T-helper 1 cell treated with Interleukin-12 subunit alpha and Interleukin-12 subunit beta and Interleukin-4 antibody, amounts not matched to agents 30 μg/mL and 1 μg/mL, for 36 hours (primary cell): ENCODE results near the gene CENPF.
A peak's percentile ranks its signal among the peaks of the same experiment; 100 is the strongest.

Experiments
- H3K27ac Mint-ChIP-seq: one replicate; pipeline ENCODE4 v1.8.0; 2021; ENCODE audit warnings: mild to moderate bottlenecking, mixed read lengths
- H3K27me3 Mint-ChIP-seq: one replicate; pipeline ENCODE4 v1.8.0; 2021; ENCODE audit warnings: low read depth, mixed read lengths
- H3K36me3 Mint-ChIP-seq: one replicate; pipeline ENCODE4 v1.8.0; 2021; ENCODE audit warnings: low read depth, mixed read lengths
- H3K4me1 Mint-ChIP-seq: one replicate; pipeline ENCODE4 v1.8.0; 2021; ENCODE audit warnings: low read depth, mixed read lengths
- H3K4me3 Mint-ChIP-seq: one replicate; pipeline ENCODE4 v1.8.0; 2021; ENCODE audit warnings: mild to moderate bottlenecking, moderate library complexity, mixed read lengths
- H3K9me3 Mint-ChIP-seq: one replicate; pipeline ENCODE4 v1.8.0; 2021; ENCODE audit warnings: mixed read lengths

The CENPF gene

DNA sequence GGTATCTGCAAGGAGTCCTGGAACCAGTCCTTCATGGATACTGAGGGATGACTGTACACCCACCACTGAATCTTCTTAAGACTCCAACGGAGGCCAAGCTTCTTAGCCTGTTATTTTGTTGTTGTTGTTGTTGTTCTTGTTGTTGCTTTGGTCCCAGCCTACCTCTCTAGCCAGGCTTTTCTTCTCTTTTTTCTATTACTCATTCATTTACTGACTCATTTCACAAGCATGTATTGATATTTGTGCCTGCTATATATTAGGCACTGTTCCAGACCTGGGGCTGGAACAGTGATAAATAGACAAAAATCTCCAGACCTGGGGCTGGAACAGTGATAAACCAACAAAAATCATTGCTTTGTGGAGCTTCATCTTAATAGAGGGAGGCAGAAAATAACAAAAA is 20.4 kb downstream of the CENPF start:
- H3K27me3 Mint-ChIP-seq, result no peaks in the 10 kb centered on the region
- H3K27ac Mint-ChIP-seq, result no peak overlapping the region
- no peak overlapping the region for H3K4me3 Mint-ChIP-seq
- peaks cover 34% of the 10 kb centered on the region for H3K36me3 Mint-ChIP-seq
- H3K9me3 Mint-ChIP-seq, result no peaks in the 10 kb centered on the region
- peaks cover 18% of the 10 kb centered on the region for H3K4me1 Mint-ChIP-seq

DNA sequence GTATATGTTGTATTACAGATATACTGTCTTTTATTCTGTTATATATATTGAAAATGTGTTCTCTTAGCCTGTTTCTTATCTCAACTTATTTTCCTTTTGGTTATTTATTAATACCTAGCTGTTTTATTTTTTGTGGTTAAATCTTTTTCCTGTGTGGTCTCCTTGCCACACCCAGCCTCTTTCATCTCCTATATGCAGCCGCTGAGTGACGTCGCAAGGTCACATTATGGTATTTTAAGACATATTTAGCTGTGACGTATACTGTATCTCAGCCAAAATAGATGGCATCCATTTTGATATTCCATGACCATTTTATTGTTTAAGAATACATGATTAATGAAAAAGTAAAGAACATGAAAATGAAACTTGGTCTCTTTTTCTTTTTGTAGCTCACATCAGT is 29.1 kb downstream of the CENPF start:
- no peaks in the 10 kb centered on the region for H3K27me3 Mint-ChIP-seq
- peaks cover 50% of the 10 kb centered on the region for H3K36me3 Mint-ChIP-seq
- no peaks in the 10 kb centered on the region for H3K9me3 Mint-ChIP-seq
- H3K27ac Mint-ChIP-seq, result peak overlapping the region; percentile 80
- peak overlapping the region; percentile 12 for H3K4me3 Mint-ChIP-seq
- peaks cover 20% of the 10 kb centered on the region for H3K4me1 Mint-ChIP-seq

DNA sequence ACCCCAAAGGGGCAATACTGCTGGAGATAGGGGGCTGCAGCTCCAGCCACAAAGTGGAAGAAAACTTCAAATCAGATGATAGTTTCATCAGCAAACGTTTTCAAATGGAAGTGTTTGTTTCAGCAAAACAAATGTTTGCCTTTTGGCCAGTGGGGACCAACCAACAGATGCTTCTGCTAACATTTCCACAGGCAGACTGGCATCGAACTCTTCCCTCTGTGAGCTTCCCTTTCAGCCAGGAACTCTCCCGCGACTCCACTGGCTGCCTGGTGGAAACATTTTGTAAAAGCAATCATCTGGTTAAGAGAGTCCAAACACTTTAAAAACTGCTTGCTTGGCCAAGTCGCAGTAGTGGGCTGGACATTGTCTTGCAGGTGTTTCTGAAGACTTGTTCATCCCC is 30.7 kb downstream of the CENPF start:
- H3K9me3 Mint-ChIP-seq, result no peaks in the 10 kb centered on the region
- H3K27me3 Mint-ChIP-seq, result no peaks in the 10 kb centered on the region
- H3K4me1 Mint-ChIP-seq, result peaks cover 26% of the 10 kb centered on the region
- H3K36me3 Mint-ChIP-seq, result peaks cover 58% of the 10 kb centered on the region
- no peak overlapping the region for H3K4me3 Mint-ChIP-seq
- H3K27ac Mint-ChIP-seq, result no peak overlapping the region

DNA sequence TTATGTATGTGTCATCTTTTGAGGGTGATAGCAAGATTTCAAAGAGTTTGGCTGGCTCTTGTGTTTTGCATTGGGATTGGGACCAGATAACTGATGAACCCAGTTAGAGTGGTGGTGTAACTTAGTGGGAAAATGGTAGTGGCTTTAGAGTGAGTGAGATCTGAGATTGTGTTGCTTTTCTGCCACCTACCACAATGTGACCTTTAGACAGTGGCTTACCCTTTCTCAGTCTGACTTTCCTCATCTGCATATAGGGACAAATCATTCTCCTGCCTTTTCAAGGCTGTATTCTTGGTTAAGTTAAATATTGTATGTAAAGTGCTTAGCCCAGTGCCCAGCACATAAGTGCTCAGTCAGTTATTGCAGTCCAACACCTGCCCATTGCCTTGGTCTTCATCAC is 31.3 kb downstream of the CENPF start:
- Mint-ChIP-seq H3K9me3 (no peaks in the 10 kb centered on the region), H3K27me3 (no peaks in the 10 kb centered on the region), H3K4me3 (no peak overlapping the region), H3K4me1 (peaks cover 31% of the 10 kb centered on the region), H3K27ac (peak overlapping the region; percentile 44), H3K36me3 (peaks cover 57% of the 10 kb centered on the region)

DNA sequence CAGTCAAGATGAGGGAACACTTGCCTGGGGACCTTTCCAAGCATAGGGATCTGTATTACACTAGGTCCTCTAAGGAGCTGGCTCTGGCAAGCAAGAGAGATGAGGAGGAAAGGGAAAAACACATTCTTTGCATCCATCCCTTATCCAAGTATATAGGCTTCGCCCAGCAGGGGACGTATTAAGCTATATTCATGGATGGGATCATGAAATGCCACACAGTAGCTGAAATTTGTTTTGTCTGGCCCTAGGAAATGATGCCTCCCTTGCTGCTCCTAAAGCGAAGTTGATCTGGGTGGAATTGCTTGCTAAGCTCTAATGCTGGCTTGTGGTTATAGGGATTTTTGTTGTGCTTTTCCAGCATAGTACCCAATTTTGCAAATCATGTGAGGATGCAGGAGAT is 32.1 kb downstream of the CENPF start:
- Mint-ChIP-seq H3K27ac (no peak overlapping the region), H3K36me3 (peaks cover 53% of the 10 kb centered on the region), H3K4me3 (no peak overlapping the region), H3K27me3 (no peaks in the 10 kb centered on the region), H3K9me3 (no peaks in the 10 kb centered on the region), H3K4me1 (peaks cover 33% of the 10 kb centered on the region)

DNA sequence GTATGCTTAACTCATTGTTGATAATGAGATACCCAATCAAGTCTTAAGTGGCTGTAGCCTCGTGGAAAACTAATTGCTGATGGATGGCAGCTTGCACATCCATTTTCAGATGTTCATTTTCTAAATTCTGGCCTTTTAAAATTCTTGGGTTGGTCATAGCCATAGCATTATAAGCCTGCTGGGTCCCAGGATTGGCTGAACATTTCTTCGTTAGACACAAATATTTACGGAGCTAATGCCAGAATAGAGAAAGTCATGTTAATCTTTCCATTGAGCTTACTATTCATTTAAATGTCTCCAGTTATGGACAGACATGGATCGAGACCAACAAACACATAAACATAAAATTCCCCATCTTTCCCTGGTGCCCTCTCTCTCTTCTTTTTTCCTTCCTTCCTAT is 32.5 kb downstream of the CENPF start:
- Mint-ChIP-seq H3K4me1 (peaks cover 33% of the 10 kb centered on the region), H3K9me3 (no peaks in the 10 kb centered on the region), H3K27me3 (no peaks in the 10 kb centered on the region), H3K4me3 (no peak overlapping the region), H3K27ac (no peak overlapping the region), H3K36me3 (peaks cover 49% of the 10 kb centered on the region)

DNA sequence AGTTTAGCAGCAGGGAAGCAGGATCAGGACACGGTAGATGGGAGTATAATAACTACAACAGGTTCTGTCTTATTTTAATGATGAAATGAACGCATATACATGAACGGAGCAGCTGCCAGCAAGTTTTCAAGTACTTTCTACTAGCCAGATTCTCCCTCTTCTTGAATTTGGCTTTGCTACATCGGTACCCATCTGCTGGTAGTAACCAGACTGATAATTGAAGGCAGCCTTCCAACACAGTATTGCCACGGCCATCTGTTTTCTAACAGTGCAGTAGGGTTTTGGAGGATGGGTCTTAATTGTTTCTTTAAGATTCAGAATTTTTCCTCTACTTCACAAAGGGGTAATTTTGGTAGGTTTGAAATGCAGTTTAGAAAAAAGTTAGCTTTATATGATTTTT is 33.4 kb downstream of the CENPF start:
- Mint-ChIP-seq H3K27me3 (no peaks in the 10 kb centered on the region), H3K9me3 (no peaks in the 10 kb centered on the region), H3K27ac (no peak overlapping the region), H3K36me3 (peaks cover 43% of the 10 kb centered on the region), H3K4me1 (peaks cover 32% of the 10 kb centered on the region), H3K4me3 (no peak overlapping the region)

DNA sequence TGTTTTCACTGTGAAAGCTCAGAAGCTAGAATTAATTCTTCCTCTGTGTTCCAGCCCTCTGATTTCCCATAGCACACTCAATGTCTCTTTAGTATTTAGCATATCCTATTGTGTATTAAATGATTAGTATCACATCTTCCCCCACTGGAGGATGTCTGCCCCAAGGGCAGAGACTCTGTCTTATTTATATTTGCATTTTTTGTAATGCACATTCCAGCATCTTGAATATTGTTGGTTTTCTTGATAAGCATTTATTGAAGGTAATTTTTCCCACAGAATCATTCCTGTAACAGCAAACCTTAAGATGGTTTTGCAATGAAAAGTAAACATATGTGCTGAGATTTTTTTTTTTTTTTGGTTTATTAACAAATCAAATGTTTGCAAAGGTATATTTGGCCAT is 34.1 kb downstream of the CENPF start:
- no peaks in the 10 kb centered on the region for H3K27me3 Mint-ChIP-seq
- H3K9me3 Mint-ChIP-seq, result no peaks in the 10 kb centered on the region
- H3K4me3 Mint-ChIP-seq, result no peak overlapping the region
- H3K36me3 Mint-ChIP-seq, result peaks cover 42% of the 10 kb centered on the region
- peaks cover 30% of the 10 kb centered on the region for H3K4me1 Mint-ChIP-seq
- H3K27ac Mint-ChIP-seq, result no peak overlapping the region

DNA sequence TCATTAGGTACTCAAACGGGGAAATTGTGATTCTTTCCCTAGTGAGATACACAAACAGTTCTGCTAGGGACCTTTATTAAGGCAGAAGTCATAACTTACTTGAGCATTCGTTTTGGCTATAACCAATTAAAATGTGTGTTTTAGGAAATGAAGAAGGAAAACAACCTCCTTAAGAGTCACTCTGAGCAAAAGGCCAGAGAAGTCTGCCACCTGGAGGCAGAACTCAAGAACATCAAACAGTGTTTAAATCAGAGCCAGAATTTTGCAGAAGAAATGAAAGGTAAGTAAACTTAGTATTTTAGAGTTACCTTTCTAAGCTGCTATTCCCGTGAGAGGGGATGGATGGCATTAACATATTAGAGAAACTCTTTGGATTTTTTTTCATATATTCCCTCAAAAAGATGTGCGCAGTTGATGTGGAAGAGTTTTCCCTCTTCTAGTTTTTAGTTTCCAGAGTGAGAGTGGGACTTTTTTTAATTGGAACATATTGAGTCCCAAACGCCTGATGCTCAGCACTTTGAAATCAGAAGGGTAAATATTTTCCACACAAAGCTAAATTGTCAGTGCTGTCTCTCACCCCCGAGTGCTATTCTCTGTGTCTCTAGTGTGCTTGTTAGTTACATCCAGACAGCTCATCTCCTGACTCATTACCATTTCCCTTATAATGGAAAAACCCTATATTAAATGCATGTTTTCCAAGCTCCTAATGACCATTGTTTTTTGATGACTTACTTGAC is 34.9 kb downstream of the CENPF start:
- Mint-ChIP-seq H3K27me3 (no peaks in the 10 kb centered on the region), H3K4me1 (peaks cover 27% of the 10 kb centered on the region), H3K27ac (peak overlapping the region; percentile 74), H3K9me3 (no peaks in the 10 kb centered on the region), H3K36me3 (peaks cover 35% of the 10 kb centered on the region), H3K4me3 (peak overlapping the region; percentile 39)

DNA sequence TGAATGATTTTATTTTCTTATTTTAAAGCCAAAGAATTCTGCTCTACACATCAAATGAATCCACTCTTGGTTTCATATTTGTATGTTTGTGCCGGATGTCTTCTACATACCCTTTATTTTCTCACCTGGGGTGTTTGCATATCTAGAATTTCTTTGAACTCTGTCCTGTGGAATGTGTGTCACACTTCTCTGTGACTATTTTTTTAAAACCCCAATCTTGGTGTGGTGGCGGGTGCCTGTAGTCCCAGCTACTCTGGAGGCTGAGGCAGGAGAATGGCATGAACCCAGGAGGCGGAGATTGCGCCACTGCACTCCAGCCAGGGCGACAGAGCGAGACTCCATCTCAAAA is 35.4 kb downstream of the CENPF start:
- no peaks in the 10 kb centered on the region for H3K9me3 Mint-ChIP-seq

DNA sequence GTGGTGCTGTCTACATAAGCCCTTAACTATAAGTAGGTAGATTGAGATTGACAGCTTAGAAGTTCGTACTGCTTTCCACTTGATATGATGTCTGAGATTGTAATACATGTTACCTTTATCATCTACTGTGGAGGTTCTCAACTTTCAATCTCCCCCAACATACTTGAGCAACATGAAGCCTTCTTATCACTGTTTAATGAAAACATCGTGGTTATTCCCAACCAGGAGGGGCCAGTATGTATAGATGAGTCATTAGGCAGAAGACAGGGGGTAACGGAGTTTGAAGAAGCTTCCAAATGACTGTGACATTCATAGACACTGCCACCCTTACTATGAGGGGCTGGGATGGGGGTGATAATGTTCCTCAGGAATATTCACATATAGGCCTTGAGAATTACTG is 36.0 kb downstream of the CENPF start:
- Mint-ChIP-seq H3K27ac (no peak overlapping the region), H3K36me3 (peaks cover 29% of the 10 kb centered on the region), H3K4me1 (peaks cover 24% of the 10 kb centered on the region), H3K4me3 (no peak overlapping the region), H3K27me3 (no peaks in the 10 kb centered on the region), H3K9me3 (no peaks in the 10 kb centered on the region)

More for the DNA sequence above, 35.4 kb downstream of the CENPF start:
- Mint-ChIP-seq H3K36me3 (peaks cover 31% of the 10 kb centered on the region), H3K4me3 (peak overlapping the region; percentile 39), H3K27me3 (no peaks in the 10 kb centered on the region), H3K4me1 (peaks cover 27% of the 10 kb centered on the region), H3K27ac (peak overlapping the region; percentile 74)

DNA sequence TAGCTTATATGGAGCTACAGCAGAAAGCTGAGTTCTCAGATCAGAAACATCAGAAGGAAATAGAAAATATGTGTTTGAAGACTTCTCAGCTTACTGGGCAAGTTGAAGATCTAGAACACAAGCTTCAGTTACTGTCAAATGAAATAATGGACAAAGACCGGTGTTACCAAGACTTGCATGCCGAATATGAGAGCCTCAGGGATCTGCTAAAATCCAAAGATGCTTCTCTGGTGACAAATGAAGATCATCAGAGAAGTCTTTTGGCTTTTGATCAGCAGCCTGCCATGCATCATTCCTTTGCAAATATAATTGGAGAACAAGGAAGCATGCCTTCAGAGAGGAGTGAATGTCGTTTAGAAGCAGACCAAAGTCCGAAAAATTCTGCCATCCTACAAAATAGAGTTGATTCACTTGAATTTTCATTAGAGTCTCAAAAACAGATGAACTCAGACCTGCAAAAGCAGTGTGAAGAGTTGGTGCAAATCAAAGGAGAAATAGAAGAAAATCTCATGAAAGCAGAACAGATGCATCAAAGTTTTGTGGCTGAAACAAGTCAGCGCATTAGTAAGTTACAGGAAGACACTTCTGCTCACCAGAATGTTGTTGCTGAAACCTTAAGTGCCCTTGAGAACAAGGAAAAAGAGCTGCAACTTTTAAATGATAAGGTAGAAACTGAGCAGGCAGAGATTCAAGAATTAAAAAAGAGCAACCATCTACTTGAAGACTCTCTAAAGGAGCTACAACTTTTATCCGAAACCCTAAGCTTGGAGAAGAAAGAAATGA is 37.6 kb downstream of the CENPF start:
- Mint-ChIP-seq H3K9me3 (no peaks in the 10 kb centered on the region), H3K4me1 (peaks cover 20% of the 10 kb centered on the region), H3K4me3 (no peak overlapping the region), H3K27me3 (no peaks in the 10 kb centered on the region), H3K36me3 (peaks cover 31% of the 10 kb centered on the region), H3K27ac (no peak overlapping the region)

DNA sequence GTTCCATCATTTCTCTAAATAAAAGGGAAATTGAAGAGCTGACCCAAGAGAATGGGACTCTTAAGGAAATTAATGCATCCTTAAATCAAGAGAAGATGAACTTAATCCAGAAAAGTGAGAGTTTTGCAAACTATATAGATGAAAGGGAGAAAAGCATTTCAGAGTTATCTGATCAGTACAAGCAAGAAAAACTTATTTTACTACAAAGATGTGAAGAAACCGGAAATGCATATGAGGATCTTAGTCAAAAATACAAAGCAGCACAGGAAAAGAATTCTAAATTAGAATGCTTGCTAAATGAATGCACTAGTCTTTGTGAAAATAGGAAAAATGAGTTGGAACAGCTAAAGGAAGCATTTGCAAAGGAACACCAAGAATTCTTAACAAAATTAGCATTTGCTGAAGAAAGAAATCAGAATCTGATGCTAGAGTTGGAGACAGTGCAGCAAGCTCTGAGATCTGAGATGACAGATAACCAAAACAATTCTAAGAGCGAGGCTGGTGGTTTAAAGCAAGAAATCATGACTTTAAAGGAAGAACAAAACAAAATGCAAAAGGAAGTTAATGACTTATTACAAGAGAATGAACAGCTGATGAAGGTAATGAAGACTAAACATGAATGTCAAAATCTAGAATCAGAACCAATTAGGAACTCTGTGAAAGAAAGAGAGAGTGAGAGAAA is 38.4 kb downstream of the CENPF start:
- Mint-ChIP-seq H3K27me3 (no peaks in the 10 kb centered on the region), H3K4me3 (no peak overlapping the region), H3K9me3 (no peaks in the 10 kb centered on the region), H3K36me3 (peaks cover 34% of the 10 kb centered on the region), H3K4me1 (peaks cover 23% of the 10 kb centered on the region), H3K27ac (no peak overlapping the region)

DNA sequence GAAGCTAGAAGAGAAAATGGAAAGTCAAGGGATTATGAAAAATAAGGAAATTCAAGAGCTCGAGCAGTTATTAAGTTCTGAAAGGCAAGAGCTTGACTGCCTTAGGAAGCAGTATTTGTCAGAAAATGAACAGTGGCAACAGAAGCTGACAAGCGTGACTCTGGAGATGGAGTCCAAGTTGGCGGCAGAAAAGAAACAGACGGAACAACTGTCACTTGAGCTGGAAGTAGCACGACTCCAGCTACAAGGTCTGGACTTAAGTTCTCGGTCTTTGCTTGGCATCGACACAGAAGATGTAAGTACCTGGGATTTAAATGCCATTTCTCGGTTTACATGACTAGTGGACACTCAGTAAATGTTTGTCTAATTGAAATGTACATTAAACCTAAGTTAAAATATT is 40.0 kb downstream of the CENPF start:
- H3K9me3 Mint-ChIP-seq, result no peaks in the 10 kb centered on the region
- H3K36me3 Mint-ChIP-seq, result peaks cover 42% of the 10 kb centered on the region
- peaks cover 21% of the 10 kb centered on the region for H3K4me1 Mint-ChIP-seq
- H3K27me3 Mint-ChIP-seq, result no peaks in the 10 kb centered on the region
- no peak overlapping the region for H3K27ac Mint-ChIP-seq
- H3K4me3 Mint-ChIP-seq, result no peak overlapping the region

DNA sequence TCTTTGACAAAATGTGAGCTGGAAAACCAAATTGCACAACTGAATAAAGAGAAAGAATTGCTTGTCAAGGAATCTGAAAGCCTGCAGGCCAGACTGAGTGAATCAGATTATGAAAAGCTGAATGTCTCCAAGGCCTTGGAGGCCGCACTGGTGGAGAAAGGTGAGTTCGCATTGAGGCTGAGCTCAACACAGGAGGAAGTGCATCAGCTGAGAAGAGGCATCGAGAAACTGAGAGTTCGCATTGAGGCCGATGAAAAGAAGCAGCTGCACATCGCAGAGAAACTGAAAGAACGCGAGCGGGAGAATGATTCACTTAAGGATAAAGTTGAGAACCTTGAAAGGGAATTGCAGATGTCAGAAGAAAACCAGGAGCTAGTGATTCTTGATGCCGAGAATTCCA is 42.7 kb downstream of the CENPF start:
- H3K4me1 Mint-ChIP-seq, result peaks cover 16% of the 10 kb centered on the region
- H3K4me3 Mint-ChIP-seq, result peak overlapping the region; percentile 41
- H3K9me3 Mint-ChIP-seq, result no peaks in the 10 kb centered on the region
- peaks cover 56% of the 10 kb centered on the region for H3K36me3 Mint-ChIP-seq
- no peaks in the 10 kb centered on the region for H3K27me3 Mint-ChIP-seq
- peak overlapping the region; percentile 53 for H3K27ac Mint-ChIP-seq
